ENCODE results near the gene ERF. TPM values are rescaled to one million over a fixed set of nuclear protein-coding genes. Genes with fewer than 3 reads are reported as not detected.

ERF gene
- total and polyA plus RNA-seq, 2 of the 8 experiments (the other 6 are each of a cell fraction or from before 2014, with no cell fraction given), result 43.7 to 62.7 TPM

- no peak overlapping the region for H3K9ac ChIP-seq (replicated peaks in 1 of 4; ENCODE audit: extremely low read depth in 1 of 4, low read depth in 3 of 4, low read length in 3 of 4)
- TF ChIP-seq EZH2 (IDR thresholded peaks at IDR 0.05; ENCODE audit: low read depth, low read length, severe bottlenecking) (no peak), RXRA (IDR thresholded peaks at IDR 0.05; ENCODE audit: insufficient read depth, low read depth, low read length) (no peak), RFX5 (IDR thresholded peaks at IDR 0.05; ENCODE audit: borderline replicate concordance, low read depth, low read length) (no peak), EGR1 (IDR thresholded peaks at IDR 0.05; ENCODE audit: borderline replicate concordance, low read depth, low read length) (no peak), RNF2 (IDR thresholded peaks at IDR 0.05; ENCODE audit: borderline replicate concordance, low read depth, low read length, missing control alignments, poor library complexity, severe bottlenecking) (no peak), ASH2L (IDR thresholded peaks at IDR 0.05; ENCODE audit: low read length) (no peak), SIRT6 (IDR thresholded peaks at IDR 0.05; ENCODE audit: low read length) (no peak), USF2 (IDR thresholded peaks at IDR 0.05; ENCODE audit: low read length) (no peak), MAFK (IDR thresholded peaks at IDR 0.05; ENCODE audit: low read depth, low read length) (no peak), BCL11A (IDR thresholded peaks at IDR 0.05; ENCODE audit: low read depth in 2 of 2, low read length in 2 of 2) (no peak), KDM4A (IDR thresholded peaks at IDR 0.05; ENCODE audit: low read depth, low read length, severe bottlenecking) (no peak), CEBPB (IDR thresholded peaks at IDR 0.05; ENCODE audit: low read depth, low read length) (no peak)
Observed at GRCh38 chr19:42249149-42249750, 5.7 kb downstream of the ERF start.

More at GRCh38 chr19:42249149-42249750, 5.7 kb downstream of the ERF start:
- Histone ChIP-seq H2BK5ac (ENCODE audit: low read depth, low read length) (no peak overlapping the region), H3K4me1 (replicated peaks in 1 of 4; ENCODE audit: control insufficient read depth in 3 of 4, insufficient read depth in 4 of 4, low read length in 3 of 4) (peaks cover 12 to 33% (median 23%) of the 10 kb centered on the region in 4 experiments), H2BK15ac (ENCODE audit: low read length) (no peak overlapping the region), H3K9me3 (ENCODE audit: insufficient read depth in 2 of 2, low read depth in 1 of 2, low read length in 1 of 2) (no peaks in the 10 kb centered on the region), H3K4ac (replicated peaks; ENCODE audit: insufficient read length, low read depth, low read length) (no peak overlapping the region), H4K5ac (ENCODE audit: insufficient read length, low read depth, low read length) (no peak overlapping the region), H3K4me2 (ENCODE audit: insufficient read depth in 1 of 2, low read depth in 2 of 2, low read length in 2 of 2) (no peak overlapping the region), H2BK120ac (replicated peaks; ENCODE audit: low read depth, low read length) (no peak overlapping the region), H4K8ac (ENCODE audit: extremely low read depth, insufficient read depth, low read length) (no peak overlapping the region; the same call in 1 of the 2 replicates), H2BK12ac (ENCODE audit: low read depth, low read length) (no peak overlapping the region), H3K79me2 (ENCODE audit: control insufficient read depth in 1 of 2, insufficient read depth in 2 of 2, low read length in 2 of 2) (peaks cover 4 to 33% of the 10 kb centered on the region in 2 experiments; a peak in 3 of 4 replicates), H2BK20ac (ENCODE audit: low read length) (no peak overlapping the region), H3K4me3 (ENCODE audit: extremely low read depth in 1 of 4, insufficient read depth in 2 of 4, low read depth in 3 of 4, low read length in 4 of 4) (no peak overlapping the region), H3K23me2 (ENCODE audit: low read depth, low read length) (peaks cover 9% of the 10 kb centered on the region; the same call in 1 of the 2 replicates), H3K18ac (ENCODE audit: extremely low read depth, low read length) (no peak overlapping the region), H4K91ac (replicated peaks; ENCODE audit: insufficient read length, low read length) (no peak overlapping the region), H3K27me3 (replicated peaks in 1 of 4; ENCODE audit: control insufficient read depth in 3 of 4, extremely low read depth in 1 of 4, insufficient read depth in 3 of 4, low read length in 3 of 4) (no peaks in the 10 kb centered on the region), H3K56ac (replicated peaks; ENCODE audit: insufficient read length, low read depth, low read length) (no peak overlapping the region), H3K14ac (ENCODE audit: insufficient read length) (no peak overlapping the region), H2AFZ (ENCODE audit: low read length) (no peak overlapping the region), H3K36me3 (ENCODE audit: control insufficient read depth in 2 of 4, insufficient read depth in 4 of 4, low read length in 3 of 4) (peaks cover 0 to 20% (median 4%) of the 10 kb centered on the region in 4 experiments; a peak in 4 of 8 replicates), H3K27ac (ENCODE audit: low read depth, low read length) (no peak overlapping the region), H4K20me1 (replicated peaks in 1 of 2; ENCODE audit: control insufficient read depth in 1 of 2, insufficient read depth in 2 of 2, low read length in 2 of 2) (peaks cover 6 to 19% of the 10 kb centered on the region in 2 experiments), H2AK5ac (ENCODE audit: low read depth, low read length) (no peak overlapping the region), H3K79me1 (ENCODE audit: low read depth, low read length) (peaks cover 15% of the 10 kb centered on the region), H3K23ac (ENCODE audit: insufficient read length) (no peak overlapping the region)
- DNase-seq (ENCODE audit: low read depth in 1 of 2, low spot score in 2 of 2) (no peak), FAIRE-seq (no peak)
- WGBS, 2 experiments (ENCODE audit: extremely low coverage in 1 of 2, insufficient coverage in 1 of 2, insufficient read length in 1 of 2, insufficient replicate concordance in 2 of 2, low coverage in 1 of 2, low lambda C conversion rate in 2 of 2, missing lambda C conversion rate in 1 of 2), result 95% methylated on average over 28 of the region's 36 CpGs; no CpG with 5 or more reads in 1 of the 2 experiments
- CTCF ChIA-PET (ENCODE audit: partially characterized antibody), result interaction anchor here (0.6 to 11.8 kb wide), 5 partner anchors 10 to 65 kb away, joined by 3 to 260 read pairs (median 75); partner anchors contain the start of gene ERF
- POLR2A ChIA-PET (ENCODE audit: partially characterized antibody), result interaction anchor here (1.5 to 7.0 kb wide), 4 partner anchors 29 to 47 kb away, joined by 3 to 68 read pairs (median 4); partner anchors contain the start of gene ZNF526
